ENCODE results near the gene SLC4A2. TPM values are rescaled to one million over a fixed set of nuclear protein-coding genes. Genes with fewer than 3 reads are reported as not detected.

The SLC4A2 gene
- total RNA-seq, 1 donor from 2014 or later, result 74.2 TPM

DNA sequence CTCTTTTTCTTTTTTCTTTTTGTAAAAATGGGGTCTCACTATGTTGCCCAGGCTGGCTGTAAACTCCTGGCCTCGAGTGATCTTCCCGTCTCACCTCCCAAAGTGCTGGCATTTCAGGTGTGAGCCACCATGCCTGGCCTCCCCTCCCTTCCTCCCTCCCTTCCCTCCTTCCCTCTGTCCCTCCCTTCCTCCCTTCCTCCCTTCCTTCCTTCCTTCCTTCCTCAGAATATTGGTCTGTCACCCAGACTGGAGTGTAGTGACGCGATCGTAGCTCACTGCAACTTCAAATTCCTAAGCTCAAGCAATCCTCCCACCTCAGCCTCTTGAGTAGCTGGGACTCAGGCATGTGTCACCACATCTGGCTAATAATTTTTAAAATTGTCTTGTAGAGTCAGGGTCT, 35.3 kb downstream of the SLC4A2 start:
- no peak for DNase-seq (ENCODE audit: low spot score)

- no peak for DNase-seq (ENCODE audit: low spot score)
Measured at GRCh38 chr7:151095123-151095797, 35.9 kb downstream of the SLC4A2 start.

GRCh38 chr7:151095828-151096475, 36.6 kb downstream of the SLC4A2 start:
- no peak for DNase-seq (ENCODE audit: low spot score)

GRCh38 chr7:151099486-151100211, 40.3 kb downstream of the SLC4A2 start:
- DNase-seq (ENCODE audit: low spot score), result no peak

- DNase-seq (ENCODE audit: low spot score), result peak; percentile 39
Measured at GRCh38 chr7:151100921-151101320, 41.5 kb downstream of the SLC4A2 start.

GRCh38 chr7:151101621-151102396, 42.4 kb downstream of the SLC4A2 start:
- peak; percentile 39 for DNase-seq (ENCODE audit: low spot score)

DNA sequence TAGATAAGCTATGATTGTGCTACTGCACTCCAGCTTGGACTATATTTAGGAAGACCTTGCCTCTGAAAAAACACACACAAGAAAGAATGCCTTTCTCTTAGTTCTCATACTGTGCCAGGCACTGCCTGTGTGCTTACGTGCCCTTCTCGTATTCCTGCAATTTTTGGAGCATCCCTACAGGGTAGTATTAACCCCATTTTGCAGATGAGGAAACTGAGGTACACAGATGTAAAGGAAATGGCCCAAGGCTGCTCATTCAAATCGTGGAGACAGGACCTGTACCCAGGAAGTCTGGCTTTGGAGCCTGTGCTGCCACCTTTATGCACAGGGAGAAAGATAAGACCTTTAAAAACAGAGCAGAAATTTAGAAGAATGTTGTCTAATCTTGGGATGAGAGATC, 43.6 kb downstream of the SLC4A2 start:
- no peak for DNase-seq (ENCODE audit: low spot score)

- DNase-seq (ENCODE audit: low spot score), result no peak
Measured at GRCh38 chr7:151103973-151104372, 44.6 kb downstream of the SLC4A2 start.

GRCh38 chr7:151104411-151105235, 45.2 kb downstream of the SLC4A2 start:
- DNase-seq (ENCODE audit: low spot score), result no peak

DNA sequence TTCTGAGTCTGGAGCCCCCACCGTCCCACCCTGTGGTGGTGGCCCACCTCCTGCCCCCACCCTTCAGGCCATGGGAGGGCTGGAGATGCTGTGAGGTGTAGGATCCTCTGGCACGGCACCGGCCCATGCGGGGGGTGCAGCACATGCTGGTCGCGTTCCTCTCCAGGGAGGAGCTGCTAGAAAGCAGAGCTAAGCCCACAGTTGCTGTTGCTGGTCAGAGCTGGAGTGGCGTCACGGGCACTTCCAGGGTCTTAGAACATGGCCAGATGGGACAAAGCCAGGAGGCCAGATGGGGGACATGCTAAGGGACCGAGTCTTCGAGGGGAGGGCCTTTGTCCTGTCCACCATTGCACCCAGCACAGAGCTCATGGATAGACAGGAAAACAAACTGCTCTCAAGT, 48.5 kb downstream of the SLC4A2 start:
- DNase-seq (ENCODE audit: low spot score), result no peak

- no peak for DNase-seq (ENCODE audit: low spot score)
Measured at GRCh38 chr7:151109094-151110048, 50.0 kb downstream of the SLC4A2 start.

- no peak for DNase-seq (ENCODE audit: low spot score)
Measured at GRCh38 chr7:151110236-151110940, 51.0 kb downstream of the SLC4A2 start.

- peak; percentile 87 for DNase-seq (ENCODE audit: low spot score)
Measured at GRCh38 chr7:151110941-151111645, 51.7 kb downstream of the SLC4A2 start.

GRCh38 chr7:151113344-151114150, 54.2 kb downstream of the SLC4A2 start:
- no peak for DNase-seq (ENCODE audit: low spot score)

DNA sequence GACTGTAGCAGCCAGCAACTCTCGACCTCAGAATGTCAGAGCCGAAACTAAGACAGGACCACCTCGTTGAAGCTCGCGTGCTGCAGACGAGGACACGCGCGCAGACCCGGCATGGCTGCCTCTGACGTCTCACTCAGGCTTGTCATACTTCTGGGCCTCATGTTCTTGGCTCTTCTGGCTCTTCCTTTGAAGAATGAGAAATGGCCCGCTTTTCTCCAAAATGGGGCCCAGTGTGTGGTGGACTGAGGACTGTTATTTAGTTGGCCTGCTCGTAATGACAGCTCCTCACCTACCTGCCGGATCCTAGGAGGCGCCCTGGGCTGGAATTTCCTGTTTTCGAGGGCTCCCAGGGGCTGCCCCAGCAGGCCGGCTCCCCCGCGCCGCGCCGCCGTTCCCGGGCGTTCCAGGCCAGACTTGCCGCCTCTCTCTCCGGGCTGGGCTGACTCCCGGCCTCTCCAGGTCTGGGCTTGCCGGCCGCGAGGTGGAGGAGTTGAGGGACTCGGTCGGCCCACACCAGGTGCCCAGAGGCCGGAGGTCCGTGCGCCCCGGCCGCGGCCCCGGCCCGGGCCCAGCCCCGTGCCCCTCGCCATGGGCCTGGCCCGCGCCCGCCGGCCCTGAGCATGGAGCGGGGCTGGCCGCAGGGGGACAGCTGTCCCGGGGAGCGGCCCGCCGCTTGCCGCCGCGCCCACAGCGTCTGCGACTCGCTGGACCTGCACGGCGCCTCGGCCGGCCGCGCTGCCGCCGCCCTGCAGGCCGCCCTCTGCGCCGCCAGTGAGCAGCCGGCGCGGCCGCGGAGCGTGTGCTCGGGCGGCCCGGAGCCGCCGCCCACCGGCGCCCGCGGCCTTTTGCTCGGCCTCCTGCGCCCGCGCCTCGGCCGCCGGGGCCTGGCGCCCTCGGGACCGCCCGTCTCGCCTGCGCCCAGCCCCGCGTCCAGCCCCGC, 55.0 kb downstream of the SLC4A2 start:
- peak; percentile 77 for DNase-seq (ENCODE audit: low spot score)

- no peak for DNase-seq (ENCODE audit: low spot score)
Measured at GRCh38 chr7:151115121-151115835, 55.9 kb downstream of the SLC4A2 start.
